Stimulated activated CD8-positive, alpha-beta memory T cell treated with anti-CD3 and anti-CD28 coated beads, Interleukin-15, amount 100 ng/mL, for 48 hours (primary cell): Measurements from ENCODE around the gene EEIG2.

Experiments used
- DNase-seq, 2 donors: peaks; one replicate each; pipeline ENCODE4 v3.0.0-alpha.2; 2020; ENCODE audit warnings: low read depth in 2 of 2

The EEIG2 gene

DNA sequence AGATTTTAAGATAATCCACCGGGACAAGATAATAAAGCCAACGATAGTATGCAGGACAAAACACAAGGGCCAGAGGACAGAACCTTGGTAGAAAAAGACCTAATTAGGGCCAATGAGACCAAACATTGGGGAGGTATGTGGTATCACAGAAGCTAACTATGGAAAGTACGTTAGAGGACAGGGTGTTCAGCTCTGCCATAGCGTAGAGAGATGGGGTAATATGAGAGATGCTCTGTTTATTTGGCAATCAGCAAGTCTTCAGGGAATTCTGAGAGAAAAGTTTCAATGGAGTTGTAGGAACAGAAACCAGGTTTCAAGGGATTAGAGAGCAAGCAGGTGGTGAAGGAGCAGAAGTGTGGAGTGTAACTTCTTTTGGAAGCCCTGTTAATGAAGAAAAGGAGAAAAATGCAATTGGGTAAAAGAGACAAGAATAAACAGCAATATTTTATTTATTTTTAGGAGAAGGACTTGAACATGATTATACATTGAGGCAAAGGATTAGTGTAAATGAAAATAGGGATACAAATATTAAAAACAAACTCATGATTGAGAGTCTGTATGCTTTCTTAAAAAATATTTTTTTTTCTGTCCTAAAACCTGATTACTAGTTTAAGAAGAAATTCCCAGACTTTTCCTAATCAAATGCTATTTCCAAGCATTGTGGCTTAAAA is 24.0 kb downstream of the EEIG2 start:
- DNase-seq = no peak

DNA sequence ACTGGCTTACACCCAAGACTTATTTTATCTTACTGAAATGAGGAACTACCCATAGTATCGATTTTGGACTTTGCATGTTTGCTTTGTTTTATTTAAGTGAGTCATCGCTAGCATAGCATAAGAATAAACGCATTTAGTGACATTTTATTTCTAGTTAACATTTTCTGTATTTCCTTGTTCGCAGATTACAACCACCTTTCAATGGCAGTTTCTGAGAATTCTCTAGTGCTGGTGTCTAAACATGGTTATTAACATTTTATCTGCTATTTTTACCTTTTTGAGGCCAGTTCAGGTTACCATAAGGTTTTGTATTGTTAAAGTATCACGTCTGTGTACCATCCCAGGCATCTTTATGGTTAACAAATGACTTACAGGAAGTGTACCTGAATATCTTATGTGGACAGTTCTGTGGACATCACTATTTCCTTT is 24.5 kb downstream of the EEIG2 start:
- no peak for DNase-seq

DNA sequence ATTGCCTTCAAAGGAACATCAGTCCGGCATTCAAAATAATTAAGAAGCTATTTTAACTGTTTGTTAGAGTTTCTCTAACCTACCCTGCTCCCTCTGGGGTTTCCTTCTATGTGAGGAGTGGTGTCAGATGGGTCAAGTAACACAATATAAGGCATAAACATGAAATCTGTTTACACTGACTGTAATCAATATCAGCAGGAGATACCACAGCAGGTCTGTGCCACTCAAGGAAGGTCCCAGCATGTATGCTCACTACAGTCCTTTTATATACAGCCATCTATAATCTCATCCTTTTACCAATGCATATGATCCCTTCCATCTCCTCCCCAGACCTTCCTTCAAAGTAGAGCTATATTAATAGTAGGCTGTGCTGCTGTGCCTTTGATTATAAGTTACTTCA is 25.4 kb downstream of the EEIG2 start:
- DNase-seq = no peak

DNA sequence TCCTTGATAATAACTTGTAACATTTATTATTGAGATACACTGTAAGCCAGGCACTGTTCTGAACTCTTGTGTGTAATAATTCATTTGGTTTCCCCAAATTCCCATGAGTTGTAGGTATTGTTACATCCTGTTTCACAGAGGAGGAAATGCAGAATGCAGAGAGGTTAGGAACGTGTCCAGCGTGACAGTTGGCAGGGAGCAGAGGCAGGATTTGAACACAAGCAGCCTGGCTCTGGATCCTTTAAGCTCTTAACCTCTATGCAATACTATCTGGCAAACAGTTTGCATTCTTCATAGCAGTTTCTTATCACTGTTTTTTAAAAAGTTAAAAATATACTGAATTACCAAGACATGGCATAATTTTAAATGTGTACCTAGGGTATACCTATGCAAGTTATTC is 30.5 kb downstream of the EEIG2 start:
- DNase-seq = no peak

DNA sequence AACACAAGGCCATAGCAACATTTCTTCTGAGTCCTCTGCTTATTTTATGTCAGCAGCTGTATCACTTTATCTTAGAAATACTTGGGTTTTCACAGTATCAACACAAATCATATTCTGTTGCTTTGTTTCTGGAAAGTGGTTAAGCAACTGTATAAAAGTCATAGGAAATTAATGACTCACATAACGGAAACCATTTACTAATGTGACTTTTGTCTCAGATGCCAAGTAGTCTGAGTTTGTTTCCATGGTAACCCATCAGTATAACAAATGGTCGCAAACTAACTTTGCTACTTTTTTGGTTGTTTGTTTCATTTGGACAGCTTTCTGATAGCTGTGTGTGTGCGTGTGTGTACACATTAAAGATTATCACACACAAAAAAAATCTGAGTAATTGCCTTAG is 31.1 kb downstream of the EEIG2 start:
- no peak for DNase-seq

DNA sequence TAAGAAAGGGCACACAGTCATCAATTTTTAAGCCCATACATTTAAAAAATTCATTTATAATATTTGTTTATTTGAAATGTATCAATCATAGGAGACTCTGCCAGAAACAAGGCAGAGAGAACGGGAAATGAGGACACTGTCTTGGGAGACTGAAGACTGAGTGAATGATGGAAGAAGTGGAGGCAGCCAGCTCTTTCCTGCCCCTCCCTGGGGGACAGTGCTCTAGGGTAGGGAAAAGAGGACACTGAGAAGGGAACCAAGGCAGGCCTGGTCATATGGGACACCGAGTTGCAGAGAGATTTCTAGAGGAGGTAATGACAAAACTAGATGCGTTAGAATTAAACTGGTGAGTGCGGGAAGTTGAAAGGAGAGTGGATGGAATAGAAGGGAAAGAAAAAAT is 31.6 kb downstream of the EEIG2 start:
- DNase-seq = no peak

DNA sequence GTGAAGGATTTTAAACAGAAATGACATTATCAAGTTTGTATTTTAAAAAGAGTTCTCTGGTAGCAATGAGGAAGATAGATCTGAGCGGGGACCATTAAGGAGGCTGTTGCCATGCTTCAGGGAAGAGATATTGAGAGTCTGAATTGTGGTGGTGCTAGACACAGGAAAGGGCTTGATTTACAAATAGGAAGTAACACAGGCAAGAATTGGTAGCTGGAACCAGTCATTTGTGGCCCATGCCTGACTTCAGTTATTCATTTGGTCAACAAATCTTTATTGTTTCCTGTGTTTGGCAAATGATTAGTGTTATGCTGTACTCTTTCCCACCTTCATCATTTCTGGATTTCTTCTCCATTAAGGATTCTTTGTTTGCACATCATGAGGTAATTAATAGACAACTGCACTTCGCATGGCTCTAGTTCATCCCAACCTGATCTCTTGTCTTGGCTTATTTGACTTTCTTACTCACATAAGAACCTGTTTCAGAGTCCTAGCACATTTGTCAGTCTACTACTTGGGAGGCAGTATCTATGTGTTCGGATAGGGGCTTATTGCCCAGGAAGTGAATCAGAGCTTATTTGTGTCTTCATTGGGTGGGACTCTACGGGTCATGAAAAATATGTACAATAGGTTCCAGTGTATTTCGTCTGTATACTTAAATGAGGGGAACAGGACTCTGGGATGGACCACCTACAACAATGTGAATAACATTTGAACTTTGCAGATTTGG is 32.3 kb downstream of the EEIG2 start:
- no peak for DNase-seq

DNA sequence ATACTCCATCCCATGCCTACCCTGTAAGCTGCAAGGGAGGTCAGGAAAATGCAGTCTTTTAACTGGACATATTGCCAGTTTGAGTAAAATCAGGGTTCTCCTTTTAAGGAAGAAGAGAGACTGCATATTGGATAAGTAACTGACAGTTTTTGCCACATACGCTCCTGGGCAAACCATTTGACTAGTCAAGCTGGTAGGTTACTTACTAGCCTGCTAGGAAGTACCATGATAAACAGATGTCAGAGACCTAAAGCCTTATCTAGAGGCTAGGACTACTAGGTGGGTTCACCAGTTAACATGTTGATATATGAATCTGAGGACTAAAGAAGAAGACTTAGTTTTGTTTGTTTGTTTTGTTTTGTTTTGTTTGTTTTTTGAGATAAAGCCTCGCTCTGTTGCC is 33.5 kb downstream of the EEIG2 start:
- DNase-seq = no peak

DNA sequence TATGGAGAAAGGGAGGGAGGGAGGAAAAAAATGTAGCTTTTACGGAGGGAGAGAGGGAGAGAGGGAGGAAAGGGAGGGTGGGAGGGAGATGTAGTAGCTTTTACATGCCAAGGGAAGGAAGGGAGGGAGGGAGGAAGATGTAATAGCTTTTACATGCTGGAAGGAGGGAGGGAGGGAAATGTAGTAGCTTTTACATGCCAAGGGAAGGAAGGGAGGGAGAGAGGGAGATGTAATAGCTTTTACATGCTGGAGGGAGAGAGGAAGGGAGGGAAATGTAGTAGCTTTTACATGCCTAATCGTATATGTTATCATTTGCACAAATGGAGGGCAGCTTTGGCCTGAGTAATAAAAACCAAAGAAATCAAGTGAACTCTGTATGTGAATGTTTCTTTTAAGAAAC is 35.6 kb downstream of the EEIG2 start:
- DNase-seq = no peak

DNA sequence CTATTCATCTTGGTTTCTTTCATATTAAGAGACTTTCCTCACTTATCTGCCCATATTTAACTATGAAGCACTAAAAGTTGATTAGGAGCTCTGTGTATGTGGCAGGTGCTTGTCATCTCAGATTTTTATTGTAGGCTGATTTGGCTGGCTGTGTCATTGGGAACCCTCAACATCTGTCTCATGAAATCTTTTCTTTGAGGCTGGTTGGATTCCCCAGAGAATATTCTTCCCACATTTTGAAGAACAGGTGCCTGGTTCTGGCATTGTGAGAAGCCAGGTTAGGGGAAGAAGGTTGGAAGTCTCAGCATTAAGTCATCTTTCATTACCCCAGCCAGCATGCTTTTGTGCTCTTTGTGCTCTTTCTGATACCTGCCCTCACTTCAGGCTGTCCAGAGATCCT is 37.1 kb downstream of the EEIG2 start:
- no peak for DNase-seq

DNA sequence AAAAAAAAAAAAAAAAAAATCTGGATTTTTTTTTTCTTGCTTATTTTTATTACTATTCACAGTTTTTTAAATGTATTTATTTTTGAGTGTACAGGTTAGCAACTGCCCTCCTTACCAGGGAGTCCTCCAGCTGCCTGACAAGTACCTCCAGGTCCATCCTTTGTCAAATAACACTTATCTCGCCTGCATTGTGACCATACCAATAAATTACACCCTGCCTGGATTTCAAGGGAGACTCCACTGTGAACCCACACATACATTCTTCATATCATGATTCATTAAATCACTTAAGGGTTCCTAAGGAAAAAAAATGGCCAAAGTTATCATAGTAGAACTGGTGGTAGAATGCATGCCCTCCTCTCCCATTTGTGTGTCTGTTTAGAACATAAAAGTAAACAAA is 38.4 kb downstream of the EEIG2 start:
- DNase-seq = no peak

DNA sequence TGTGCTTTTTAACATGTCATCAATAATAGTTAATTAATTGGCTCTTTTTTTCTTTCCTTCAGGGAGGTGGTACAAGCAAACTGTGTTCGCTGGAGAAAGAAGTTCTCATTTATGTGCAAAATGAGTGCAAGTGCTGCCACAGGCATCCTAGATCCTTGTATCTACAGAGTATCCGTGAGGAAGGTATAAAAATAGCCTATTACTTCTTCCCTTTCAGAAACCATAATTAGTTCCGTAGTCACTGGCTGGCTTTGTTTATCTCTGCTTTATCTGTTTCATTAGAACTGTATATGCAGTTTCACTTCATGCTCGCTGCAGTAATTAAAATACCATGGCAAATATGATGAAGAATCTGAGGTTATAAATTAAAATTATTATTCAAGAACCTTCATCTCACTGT is 40.6 kb downstream of the EEIG2 start:
- DNase-seq = no peak

DNA sequence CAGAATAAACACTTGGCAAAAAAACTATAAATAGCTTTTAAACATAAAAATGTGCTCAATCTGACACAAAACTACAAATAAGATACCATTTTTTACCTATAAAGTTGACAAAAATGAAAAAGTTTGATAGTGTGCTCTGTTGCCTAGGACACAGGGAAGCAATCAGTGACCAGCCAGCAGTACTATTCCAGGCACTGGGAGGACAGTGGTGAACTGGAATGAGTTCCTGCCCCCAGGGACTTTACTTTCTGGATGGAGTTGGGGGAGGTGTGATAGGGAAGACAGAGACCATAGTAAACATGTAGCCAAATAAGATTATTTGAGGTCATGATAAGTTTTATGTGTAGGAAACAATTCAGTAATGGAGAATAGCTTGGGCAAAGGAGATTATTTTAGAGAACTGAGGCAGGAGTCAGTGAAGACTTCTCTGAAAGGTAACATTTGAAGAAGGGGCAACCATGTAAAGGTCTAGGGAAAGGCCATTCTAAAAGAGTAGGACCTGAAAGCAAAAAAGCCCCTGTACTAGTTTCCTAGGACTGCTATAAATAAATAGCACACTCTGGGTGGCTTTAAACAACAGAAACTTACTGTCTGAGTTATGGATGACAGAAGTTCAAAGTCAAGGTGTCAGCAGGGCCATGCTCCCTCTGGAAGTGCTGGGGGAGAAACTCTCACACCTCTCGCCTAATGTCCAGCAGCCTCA is 42.0 kb downstream of the EEIG2 start:
- DNase-seq = no peak

DNA sequence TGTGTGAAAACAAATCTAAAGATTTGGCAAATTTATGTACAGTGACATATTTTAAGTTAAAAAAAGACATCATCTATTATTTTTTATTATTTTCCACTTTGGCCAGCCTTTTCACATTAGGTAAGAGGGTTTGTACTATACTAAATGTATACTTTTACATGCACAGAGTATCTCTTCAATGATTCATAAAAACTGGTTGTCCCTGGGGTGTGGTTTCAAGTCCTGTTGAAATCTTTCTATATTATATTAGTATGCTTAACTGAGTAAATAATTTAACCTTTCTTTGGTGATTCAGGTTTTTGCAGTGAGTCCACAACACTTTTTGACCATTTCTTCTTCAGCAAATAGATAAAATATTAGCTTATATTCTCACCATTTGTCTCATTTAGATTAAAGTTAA is 45.7 kb downstream of the EEIG2 start:
- no peak for DNase-seq

DNA sequence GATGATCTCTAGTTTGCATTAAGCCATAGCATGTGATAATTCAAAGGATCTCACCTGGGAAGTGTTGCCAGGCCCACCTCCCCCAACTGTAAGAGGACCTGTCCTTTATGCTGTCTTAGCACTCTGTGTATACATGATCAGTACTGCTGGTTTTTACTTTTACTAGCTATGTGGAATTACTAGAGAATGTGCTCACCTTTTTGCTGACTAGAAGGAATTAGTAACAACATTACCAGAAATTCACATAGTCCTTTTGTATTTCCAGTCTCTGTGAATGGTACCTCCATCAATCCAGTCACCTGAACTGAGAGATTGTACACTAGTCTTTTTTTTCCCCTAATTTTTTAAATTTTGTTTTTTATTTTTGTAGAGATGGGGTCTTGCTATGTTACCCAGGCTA is 46.6 kb downstream of the EEIG2 start:
- DNase-seq = no peak

DNA sequence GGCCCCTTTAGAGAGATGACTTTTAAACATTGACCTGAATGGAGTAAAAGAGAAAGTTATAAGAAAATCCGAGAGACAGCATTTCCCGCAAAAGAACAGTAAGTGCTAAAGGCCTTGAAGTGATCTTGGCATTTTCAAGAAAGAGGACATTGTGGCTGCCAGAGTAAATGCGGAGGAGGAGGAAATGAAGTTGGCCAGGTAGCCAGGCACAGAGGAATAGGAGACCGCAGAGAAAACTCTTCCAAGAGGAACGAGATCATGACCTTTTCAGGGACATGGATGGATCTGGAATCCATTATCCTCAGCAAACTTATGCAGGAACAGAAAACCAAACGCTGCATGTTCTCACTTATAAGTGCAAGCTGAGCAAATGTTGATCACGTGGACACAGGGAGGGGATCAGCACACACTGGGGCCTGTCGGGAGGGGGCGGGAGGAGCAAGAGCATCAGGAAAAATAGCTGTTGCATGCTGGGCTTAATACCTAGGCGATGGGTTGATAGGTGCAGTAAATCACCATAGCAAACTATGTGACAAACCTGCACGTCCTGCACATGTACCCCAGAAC is 49.7 kb downstream of the EEIG2 start:
- no peak for DNase-seq
